GM23338 (cell line): Measurements from ENCODE around the gene PIGP.

Source experiments
- CREB1 ChIP-seq: fragments of 250-450 bp; sonication (Bioruptor Pico); IDR thresholded peaks from 2 replicates; pipeline ENCODE4 v1.5.0; 2020; ENCODE audit warnings: low read depth, mild to moderate bottlenecking, moderate library complexity
- CTCF ChIP-seq, 2 experiments: fragments of 200-600 bp in 1 of 2; sonication (generic) in 1 of 2; conservative IDR thresholded peaks; 2 replicates each; pipeline versions ENCODE4 v1.5.1 to v1.6.1; 2016 to 2017; ENCODE audit warnings: antibody characterized with exemption in 2 of 2, low read depth in 2 of 2, mild to moderate bottlenecking in 2 of 2, moderate library complexity in 1 of 2
- EZH2 ChIP-seq: fragments of 200-600 bp; sonication (generic); IDR thresholded peaks from one replicate; pipeline ENCODE4 v1.8.0; 2017; ENCODE audit warnings: antibody characterized with exemption, mild to moderate bottlenecking, low read depth; ENCODE audit not compliant: unreplicated experiment
- EZH2phosphoT487 ChIP-seq: fragments of 200-600 bp; sonication (generic); IDR thresholded peaks from one replicate; pipeline ENCODE4 v1.8.1; 2018; ENCODE audit warnings: antibody characterized with exemption; ENCODE audit not compliant: unreplicated experiment
- JUNB ChIP-seq: IDR thresholded peaks from one replicate; pipeline ENCODE4 v1.6.1; 2016; ENCODE audit warnings: antibody characterized with exemption; ENCODE audit not compliant: unreplicated experiment
- POLR2AphosphoS5 ChIP-seq: IDR thresholded peaks from 2 replicates; pipeline ENCODE4 v1.6.1; 2016; ENCODE audit warnings: antibody characterized with exemption, low read depth
- REST ChIP-seq: IDR thresholded peaks from one replicate; pipeline ENCODE4 v1.6.1; 2018; ENCODE audit warnings: antibody characterized with exemption; ENCODE audit not compliant: unreplicated experiment
- ZNF462 ChIP-seq: fragments of 250-450 bp; sonication (Bioruptor Pico); IDR thresholded peaks from 2 replicates; pipeline ENCODE4 v1.5.0; 2020; ENCODE audit warnings: mild to moderate bottlenecking, moderate library complexity

GRCh38 chr21:37026499-37026898 is 46.4 kb downstream of the PIGP start:
- TF ChIP-seq JUNB (no peak), REST (no peak), CTCF (conservative IDR thresholded peaks at IDR 0.05; ENCODE audit: low read depth in 2 of 2) (no peak), POLR2AphosphoS5 (no peak), EZH2 (no peak), EZH2phosphoT487 (no peak), CREB1 (no peak), ZNF462 (no peak)
